GM20431 (cell line): ENCODE measurements around the gene RAB39B.

ENCODE experiments used
- in situ Hi-C: fragments of 300-500 bp; cut with MseI, MboI; formaldehyde crosslinking; loops from one replicate; pipeline ENCODE4 v1.15.0; 2020; ENCODE audit warnings: low sequenced_read_pairs; ENCODE audit not compliant: unreplicated experiment

Gene RAB39B

DNA sequence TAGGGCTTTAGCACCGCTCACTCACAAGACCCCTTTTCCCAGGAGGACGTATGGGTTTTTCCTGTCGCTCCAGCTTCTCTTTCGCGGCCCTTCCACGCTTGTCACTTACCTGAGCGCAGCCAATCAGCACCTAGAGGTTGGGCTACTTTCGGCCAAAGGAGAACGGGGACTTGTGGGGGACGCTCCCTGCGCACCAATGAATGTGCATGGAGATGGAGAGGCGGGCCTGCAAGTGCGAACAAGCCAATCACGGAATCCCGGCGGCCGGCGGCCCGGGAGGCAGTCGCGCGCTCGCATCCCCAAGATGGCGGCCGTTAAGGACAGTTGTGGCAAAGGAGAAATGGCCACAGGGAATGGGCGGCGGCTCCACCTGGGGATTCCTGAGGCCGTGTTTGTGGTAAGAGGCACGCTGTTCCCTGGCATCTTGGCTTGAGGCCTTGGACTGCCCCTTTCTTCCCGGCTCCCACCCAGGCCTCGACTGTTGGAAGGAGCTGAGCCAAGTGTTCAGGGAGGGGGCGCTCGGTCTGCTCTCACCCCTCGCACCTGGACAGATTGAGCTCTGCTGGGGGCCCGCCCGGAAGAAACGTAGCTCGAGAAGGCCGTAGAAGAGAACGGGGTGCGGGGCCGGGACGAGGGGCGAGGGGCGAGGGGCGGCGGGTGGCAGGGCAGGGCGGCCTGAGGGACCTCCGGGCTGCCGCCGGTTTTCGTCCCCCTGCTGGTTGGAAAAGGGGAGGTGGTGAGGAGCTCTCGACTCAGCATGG lies 47.9 kb downstream of the RAB39B start, which contains the start of gene VBP1:
Gene VBP1 (plus strand): TSS at position 282 of the 761 bp plus-strand sequence. CDS start 23 bp downstream, at position 305.
- in situ Hi-C loops = no loop called here

DNA sequence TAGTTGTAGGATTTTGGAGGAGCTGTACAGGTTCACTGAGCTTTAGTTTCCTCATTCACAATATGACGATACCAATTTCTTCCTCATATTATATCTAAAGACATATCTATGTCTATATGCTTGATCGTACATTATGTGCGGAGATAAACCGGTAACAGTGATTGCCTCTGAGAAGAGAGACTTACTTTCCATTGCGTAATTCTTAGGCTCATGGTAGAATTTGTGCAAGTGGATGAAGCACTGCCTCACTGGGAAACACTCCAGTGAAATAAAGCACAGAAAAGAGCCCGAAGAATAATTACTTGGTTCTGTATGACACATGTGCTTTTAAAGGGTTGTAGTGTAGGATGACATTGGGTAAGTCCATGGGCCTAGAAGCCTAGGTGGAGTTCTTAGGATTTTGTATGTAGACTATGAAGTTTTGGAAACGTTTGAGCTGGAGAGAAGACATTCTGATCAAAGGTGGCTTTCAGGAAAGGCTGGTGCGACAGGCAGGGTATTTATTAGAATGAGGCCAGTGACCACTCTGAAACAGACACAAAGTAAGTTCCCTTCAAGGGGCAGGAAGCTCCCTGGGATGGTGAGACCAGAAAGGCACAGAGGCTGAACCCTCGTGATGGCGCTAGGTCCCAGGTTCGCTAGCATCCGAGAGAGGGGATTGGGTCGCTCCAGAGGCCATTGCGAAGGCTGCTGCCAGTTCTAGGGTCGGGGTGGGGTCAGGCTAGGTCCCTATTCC lies 48.7 kb downstream of the RAB39B start:
- in situ Hi-C loops = no loop called here

DNA sequence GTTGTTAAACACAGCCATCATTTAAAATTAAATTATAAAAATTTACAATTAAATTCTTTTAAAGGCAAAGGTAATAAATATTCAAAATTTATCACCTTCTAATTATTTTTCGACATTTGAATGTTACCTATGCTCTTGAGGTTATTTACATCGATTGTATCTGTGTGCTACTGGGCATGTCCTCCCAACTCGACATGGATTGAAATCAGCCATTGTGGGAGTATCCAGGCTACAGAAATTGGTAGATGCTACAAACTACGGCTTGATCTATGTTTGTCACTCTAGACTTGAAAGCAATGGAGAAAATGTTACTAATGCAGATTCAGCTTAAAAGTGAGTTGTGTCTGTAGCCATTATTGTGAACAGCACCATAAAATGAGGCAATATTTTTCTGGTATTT lies 50.6 kb downstream of the RAB39B start:
- in situ Hi-C loops = no loop called here

DNA sequence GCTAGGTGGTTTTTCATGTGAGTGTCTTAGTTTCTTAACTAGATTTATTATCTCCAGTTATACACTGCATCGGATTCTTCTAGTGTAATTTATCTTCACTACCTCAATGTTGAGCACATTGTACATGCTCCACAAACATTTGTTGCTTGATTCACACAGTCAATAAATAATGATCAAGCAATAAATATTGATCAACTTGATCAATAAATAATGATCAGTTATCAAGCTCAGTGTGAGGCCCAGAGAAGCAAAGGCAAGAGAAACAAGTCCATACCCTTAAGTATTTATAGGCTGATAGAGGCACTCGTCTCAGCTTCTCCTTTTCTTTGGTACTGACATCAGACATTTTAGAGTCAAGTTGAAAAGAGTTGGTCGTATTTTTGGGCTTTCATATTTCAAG lies 53.1 kb downstream of the RAB39B start:
- in situ Hi-C loops = no loop called here
